ENCODE measurements around the gene LRRFIP1.

DNA sequence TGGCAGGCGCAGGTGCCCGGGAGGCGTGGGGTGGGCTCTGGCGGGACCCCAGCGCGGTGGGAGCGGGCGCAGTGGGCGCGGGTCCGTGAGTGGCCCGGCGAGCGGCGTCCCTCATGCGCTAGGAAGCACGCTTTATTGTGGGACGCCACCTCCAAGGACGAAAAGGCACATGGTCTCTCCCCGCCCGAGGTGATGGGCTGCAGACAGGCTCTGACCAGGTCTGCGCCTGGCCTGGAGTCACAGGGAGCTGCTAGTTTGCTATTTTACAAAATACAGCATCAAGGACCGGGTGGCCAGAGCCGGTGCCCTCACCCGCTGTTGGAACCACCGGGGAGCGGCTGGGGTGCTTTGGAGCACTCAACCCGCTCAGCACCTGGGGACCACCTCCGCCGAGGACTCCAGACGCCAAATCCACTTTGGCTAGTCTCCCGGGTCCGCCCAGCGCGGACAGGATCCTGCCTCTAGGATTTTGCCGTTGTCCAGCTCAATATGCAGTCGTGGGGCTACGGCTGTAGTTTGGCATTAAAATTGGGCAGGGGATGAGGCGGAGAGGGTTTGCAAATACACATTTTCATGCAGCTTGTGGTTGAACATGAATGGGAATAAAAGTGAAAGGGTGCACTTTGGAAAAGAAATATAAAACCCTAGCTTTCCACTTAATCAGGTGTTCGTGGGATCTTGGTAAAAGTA, 65.4 kb downstream of the LRRFIP1 start:
- TF ChIP-seq, protein P1, sequence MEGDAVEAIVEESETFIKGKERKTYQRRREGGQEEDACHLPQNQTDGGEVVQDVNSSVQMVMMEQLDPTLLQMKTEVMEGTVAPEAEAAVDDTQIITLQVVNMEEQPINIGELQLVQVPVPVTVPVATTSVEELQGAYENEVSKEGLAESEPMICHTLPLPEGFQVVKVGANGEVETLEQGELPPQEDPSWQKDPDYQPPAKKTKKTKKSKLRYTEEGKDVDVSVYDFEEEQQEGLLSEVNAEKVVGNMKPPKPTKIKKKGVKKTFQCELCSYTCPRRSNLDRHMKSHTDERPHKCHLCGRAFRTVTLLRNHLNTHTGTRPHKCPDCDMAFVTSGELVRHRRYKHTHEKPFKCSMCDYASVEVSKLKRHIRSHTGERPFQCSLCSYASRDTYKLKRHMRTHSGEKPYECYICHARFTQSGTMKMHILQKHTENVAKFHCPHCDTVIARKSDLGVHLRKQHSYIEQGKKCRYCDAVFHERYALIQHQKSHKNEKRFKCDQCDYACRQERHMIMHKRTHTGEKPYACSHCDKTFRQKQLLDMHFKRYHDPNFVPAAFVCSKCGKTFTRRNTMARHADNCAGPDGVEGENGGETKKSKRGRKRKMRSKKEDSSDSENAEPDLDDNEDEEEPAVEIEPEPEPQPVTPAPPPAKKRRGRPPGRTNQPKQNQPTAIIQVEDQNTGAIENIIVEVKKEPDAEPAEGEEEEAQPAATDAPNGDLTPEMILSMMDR (IDR thresholded peaks at IDR 0.05 in 8 of 11, conservative IDR thresholded peaks at IDR 0.05 in 3 of 11) = no peak
- no peak for TF ChIP-seq POLR2A (IDR thresholded peaks at IDR 0.05)
- no peak for TF ChIP-seq POLR2AphosphoS5 (IDR thresholded peaks at IDR 0.05)

Measured in spleen (tissue), 7 donors.